ENCODE data around the gene SGPL1.
A peak's percentile ranks its signal among the peaks of the same experiment; 100 is the strongest.

SGPL1 gene

DNA sequence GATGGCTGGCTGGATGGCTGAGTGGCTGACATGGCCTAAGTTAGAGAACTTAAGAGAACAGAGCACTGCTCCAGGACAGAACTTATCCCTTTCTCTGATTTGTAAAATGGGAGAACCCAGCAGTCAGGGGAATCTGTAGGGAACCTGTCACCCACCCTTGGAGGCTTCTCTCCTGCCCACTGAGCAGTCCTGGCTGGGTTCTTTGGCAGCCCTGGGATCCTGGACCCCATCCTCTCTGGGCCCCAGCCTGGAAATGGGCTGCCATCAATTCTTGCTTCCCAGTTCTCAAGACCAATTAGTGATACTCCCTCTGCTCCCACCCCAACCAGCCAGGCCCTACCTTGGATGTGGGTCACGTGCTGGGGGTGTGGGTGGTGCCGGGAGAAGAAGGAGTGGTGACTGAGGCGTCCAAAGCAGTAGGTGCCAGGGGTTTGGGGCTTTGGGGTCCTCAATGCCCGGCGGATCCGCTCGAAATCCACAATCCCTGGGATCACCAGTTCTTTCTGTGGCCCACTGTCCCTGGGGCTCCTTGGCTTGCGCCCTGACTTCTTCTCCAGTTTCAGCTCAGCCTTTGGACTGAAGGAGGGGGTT lies 34.2 kb upstream of the SGPL1 start:
- no peak for DNase-seq

DNA sequence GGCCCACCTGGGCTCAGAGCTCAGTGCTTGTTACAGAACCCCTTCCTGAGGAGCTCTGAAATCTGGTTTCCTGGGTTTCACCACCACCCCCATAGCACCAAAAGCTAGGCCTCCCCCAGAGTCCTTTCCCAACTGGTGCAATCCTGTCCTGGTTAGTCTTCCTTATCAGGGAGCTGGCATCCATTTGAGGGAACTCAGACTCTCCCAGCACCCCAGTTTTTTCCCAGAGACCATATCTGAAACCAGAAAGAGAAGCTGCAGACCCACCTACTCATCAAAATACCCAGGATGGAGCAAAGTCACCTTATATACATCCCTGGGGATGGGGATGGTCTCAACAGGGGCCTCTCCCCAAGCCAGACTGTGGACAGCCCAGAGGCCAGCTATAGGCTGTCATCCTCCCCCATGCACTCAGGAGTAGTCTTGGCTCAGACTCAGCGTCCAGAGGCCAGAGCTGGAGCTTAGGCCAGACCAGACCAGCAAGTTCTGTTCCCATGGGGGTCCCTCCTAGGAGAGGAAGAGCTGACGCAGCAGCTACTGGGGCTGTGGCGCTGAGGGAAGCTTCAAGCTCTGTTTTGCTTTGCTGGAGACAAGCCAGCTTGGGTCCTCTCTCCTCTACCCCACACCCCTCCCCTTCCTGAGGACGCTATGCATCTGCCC lies 33.5 kb upstream of the SGPL1 start:
- no peak for DNase-seq

DNA sequence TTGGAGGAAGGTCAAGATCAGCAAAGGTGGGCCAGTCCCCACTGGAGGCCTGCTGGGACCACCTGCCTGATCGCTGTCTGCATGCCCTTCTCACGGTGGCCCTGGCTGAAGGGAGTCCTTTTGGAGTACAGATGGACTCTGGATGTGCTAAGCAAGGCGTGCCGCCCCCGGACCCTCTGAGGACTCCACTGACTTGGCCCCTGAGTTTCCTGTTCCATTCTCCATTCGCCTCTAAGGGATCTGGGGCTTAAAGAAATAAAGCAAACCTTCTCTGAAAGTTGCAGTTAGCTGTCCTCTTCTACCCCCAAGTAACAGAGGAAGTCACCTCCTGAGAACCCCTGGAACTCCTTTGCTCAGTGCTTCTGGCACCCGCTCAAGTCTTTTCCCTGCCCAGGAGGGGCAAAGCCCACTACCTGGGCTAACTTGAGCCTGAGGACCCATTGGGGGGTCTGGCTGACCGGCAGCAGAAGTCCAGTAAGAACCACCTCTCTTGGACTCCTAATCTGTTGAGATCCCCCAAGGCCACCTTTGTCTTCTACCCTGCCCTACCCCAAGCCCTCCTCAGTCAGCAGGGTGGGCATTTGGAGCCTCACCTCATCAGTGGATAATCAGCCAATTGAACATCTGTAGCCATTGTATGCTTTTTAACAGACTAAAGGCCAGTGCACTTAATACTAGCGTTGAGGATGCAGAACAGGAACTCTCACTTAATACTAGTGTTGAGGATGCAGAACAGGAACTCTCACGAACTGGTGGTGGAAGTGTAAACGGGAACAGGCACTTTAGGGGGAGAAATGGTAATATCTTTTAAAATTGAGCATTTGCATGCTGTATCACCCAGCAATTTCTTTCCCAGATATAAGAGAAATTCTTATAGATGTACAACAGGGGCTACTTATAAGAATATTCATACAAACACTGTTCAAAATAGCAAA lies 32.7 kb upstream of the SGPL1 start:
- DNase-seq = no peak

DNA sequence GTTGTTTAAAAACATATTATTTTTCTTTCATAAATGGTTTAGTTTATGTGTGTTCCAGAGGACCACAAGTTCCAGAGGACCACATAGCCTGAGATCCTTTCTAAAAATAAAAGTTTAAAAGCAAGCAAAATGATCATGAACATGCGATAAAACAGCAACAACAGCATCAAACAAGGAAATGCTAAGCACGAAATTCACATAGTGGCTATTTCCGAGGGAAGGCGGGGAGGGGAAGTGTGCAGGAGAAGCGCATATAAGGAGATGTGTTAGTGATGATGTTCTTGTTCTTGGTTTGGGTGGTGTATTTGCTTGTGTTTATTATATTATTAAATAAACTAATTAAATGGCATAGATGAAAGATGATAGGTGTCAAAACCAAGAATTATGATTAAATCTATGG lies 31.7 kb upstream of the SGPL1 start:
- DNase-seq = no peak

DNA sequence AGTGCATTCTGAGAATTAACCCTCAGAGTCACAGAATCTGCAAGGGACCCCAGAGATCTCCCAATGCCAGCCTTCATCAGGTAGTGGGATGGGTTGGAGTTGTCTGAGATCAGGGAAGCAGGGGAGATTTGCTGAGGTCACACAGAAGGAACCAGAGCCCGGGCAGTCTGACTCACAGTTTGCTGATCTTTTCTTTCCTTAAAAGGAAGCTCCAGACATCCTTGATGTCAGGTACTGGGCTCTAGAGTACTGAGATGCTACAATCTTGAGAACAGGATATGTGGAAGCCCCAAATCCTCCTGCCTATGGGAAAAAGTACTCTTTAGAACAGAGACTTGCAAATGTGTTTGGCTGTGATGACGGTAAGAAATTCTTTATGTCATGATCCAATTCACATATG lies 31.3 kb upstream of the SGPL1 start:
- no peak for DNase-seq

DNA sequence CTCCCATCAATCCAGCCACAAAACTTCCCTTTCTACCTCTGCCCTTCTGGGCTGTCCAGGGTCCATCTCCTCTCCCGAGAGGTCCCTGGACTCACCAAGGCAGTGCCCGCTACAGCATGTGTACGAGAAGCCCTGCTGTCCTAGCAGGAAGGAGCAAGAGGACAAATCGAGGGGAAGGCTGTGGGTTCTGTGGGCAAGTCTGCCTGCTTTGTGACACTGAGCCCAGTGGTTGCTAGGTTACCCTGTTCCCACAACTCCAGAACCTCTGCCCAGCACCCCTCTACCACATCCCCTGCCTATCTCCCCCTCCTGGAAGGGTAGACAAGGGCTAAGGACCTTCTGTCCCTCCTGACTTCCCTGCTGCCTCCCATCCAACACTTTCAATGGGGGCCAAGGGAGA lies 30.6 kb upstream of the SGPL1 start, which contains the start of gene TBATA:
Gene TBATA, minus strand, starts transcription at position 188 of the 400 bp plus-strand sequence. CDS start 1,998 bp downstream, outside the sequence.
- peak in 1 of 2 donors; percentile 3 for DNase-seq

DNA sequence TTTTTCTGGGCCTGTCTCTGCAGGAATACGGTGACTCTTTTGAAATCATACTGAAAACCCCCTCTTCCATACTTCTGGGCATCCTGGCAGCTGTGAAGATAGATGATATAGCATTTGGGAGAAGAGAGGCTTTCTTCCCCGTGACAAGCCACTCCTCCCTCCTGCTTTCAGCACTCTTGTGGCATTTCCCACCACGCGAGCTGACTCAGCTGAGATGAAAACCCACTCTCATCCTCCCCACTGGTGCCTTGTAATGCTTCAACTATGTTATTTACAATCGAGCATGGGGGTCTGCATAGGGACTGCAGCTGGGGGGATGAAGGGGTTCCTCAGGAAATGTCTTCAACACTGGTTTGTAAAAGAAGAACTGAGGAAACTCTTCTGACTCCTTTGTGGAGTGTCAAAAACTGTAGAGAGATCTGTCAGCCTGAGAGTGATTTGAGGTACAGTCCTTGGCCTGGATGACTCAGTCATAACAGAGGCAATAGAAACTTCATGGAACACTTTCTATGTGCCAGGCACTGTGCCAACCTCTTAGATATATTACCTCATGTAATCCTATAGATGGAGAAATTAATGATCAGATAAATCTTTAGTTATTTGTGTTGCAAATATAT lies 28.8 kb upstream of the SGPL1 start:
- DNase-seq = no peak

DNA sequence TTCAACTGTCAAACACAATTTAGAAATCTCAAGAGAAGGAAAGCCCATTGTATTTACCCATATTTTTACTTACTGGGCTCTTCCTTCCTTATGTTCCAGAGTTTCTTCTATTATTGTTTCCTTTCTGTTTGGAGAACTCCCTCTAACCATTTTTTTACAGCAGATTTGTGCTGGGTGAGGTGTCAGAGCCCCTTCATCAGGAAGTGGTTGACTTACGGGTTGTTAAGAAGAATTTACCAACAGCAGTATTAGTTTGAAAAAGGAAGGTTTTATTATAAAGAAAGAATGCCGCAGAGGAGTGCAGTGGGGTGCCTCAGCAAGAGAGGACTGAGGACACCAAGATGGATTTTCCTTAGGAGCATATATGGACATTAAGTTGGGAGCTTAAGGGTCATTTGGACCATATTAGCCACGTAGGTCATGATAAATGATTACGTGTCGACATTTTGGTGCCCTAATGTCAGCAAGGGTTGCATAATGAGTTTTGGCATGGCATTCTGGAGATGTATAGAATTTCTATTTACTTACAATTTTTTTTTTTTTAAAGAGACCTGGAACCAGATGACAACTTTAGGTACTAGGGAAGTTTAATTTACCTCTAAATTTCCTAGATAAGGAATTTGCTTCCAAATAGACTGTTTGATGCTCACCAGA lies 24.2 kb upstream of the SGPL1 start:
- DNase-seq = no peak

DNA sequence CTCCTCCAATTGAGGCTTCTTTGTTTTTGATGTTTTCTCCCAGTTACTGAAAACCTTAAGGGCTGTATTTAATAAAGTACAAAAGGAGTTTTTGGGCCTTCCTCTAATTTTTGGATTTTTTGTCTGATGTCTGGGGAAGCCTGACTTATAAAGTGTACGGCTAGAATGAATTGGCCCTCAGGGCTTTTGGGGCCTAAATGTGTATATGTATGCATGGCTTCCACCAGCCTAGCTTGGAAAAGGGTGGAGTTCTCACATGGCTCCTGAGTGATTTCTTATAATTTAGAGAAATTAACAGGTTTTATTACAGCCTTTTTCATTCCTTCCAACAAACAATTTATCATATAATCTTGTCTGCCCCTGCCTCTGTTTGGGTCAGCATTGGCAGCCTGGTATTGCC lies 20.1 kb upstream of the SGPL1 start:
- DNase-seq = no peak

DNA sequence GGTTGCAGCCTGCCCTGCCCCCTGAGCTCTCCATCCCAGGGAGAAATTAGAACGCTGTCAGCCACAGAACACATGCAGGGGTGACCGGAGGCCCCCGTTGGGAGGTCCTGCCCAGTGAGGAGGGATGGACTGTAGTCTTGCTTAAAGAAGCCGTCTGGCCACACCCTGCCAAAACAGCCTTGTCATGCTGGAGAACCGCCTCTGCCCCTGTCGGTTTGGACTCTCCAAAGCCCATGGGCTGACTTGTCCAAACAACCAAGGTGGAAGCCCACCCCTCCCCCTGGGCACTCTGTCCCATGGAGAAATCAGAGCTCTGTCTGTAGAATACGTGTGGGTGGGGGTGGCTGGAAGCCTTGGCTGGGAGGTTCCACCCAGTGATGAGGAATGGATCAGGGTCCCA lies 17.9 kb upstream of the SGPL1 start:
- no peak for DNase-seq

DNA sequence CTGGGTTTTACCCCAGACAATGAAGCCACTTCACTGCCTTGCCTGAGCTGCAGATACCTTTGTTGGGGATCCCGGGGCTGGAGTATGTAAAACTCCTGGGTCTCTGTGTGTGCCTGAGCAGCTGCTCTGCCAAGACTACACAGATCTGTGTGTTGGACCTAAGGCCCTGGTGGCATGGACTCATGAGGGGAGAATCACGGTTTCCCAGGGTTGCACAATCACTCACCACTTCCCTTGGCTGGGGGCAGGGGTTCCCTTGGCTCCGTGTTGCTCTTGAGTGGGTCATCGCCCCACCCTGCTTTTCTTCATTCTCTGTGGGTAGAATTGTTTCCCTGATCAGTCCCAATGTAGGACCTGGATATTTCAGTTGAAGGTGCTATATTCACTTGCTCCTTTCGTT lies 16.6 kb upstream of the SGPL1 start:
- no peak for DNase-seq

DNA sequence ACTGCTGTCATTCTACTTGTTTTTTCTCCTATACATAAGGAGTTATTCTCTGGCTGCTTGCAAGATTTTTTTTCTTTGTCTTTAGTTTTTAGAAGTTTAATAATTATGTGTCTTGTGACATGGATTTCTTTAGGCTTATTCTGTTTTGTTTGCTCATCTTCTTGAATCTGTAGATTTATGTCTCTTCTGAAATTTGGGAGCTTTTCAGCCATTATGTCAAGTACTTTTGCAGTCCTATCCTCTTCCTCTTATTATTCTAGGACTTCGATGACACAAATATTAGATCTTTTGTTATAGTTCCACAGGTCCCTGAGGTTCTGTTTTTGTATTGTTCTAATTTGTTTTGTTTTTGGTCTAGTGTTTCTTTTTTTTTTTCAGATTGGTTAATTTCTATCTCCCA lies 13.9 kb upstream of the SGPL1 start:
- no peak for DNase-seq

DNA sequence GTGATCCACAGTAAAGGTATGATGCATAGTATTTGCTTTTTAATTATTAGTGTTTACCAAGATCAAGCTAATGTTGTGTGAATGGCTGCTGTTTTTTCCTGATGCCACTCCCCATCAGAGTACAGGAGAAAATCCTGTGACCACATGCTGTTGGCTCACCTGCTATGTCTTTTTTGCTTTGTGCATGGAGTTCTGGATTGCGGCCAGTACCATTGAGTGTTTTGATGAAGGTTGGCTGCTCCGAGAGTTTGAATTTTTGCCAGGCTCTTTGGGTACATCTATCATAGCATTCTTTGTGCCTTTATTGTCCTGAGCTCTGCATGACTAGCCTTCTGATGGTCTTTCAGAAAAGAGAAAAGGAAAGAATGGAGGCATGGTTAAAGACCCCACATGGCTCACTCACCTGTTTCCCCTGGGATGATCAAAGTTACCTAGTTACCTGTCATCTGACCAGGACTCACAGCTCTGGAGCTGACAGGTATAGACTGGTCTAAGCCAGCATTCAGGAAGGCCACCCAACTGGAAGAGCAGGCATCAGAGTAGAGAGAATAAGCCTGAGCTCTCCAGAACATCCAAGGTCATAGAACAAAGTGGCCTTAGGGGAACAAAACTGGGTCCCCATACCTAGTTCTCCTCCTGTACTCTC lies 11.8 kb upstream of the SGPL1 start:
- DNase-seq = no peak

DNA sequence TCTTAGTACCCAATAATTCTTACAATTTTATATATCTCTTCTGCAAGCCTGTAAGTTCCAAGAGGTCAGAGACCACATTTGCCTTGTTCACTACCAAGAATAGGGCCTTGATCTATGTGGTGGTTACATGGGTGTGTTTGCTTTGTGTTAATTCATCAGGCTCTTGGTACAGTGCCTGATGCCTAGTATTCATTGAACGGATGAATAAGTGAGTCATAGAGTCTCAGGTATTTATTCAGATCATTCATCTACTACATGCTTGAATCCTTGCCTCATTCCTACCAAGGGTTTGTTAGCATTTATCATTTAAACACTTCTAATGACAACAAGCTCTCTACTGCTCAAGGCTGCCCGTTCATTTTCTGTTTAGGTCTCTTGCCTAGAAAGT lies 11.3 kb upstream of the SGPL1 start:
- no peak for DNase-seq

DNA sequence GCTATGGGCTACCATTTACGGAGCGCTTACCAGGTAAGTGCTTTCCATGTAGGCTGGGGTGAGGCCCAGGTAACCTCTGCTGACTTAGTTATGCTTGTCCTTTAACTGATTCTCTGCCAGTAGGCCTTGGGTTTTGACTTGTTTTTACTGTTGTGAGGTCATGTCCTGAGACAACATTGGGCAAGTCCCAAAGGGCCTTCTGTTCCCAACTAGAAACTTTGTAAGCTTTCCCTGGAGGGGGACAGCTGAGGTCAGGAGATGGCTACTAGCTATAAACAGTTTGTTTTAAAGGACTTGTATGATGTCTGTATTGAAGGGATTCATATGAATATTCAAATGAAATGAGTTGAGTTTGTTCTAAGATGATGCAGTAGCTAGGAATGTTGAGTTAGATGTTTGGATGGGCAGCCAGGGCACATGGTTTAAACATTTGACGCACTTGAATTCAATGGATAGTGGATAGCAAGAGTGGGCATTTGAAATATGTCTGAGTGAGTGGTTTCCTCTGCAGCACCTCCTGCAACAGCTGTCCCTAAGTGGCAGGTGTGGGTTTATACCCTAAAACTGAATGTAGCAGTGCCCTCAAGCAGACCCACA lies 10.0 kb upstream of the SGPL1 start:
- DNase-seq = no peak

DNA sequence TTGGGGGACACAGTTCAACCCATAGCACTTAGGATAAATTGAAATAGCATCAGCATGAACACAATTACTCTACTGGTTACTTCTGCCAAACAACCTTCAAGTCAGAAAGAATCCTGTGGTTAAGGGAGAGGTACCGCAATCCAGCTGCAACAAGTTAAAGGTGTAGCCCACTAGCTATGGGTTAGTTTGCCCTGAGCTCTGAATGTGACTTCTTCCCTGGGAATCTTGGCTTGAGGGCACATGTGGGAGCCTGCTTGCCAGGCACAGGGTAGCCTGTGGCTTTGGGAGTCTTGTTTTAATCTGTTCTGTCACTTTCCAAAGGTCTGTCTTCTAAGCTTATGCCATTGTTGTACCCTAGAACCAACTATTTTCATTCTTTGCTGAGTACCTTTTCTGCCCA lies 8.9 kb upstream of the SGPL1 start:
- DNase-seq = no peak

DNA sequence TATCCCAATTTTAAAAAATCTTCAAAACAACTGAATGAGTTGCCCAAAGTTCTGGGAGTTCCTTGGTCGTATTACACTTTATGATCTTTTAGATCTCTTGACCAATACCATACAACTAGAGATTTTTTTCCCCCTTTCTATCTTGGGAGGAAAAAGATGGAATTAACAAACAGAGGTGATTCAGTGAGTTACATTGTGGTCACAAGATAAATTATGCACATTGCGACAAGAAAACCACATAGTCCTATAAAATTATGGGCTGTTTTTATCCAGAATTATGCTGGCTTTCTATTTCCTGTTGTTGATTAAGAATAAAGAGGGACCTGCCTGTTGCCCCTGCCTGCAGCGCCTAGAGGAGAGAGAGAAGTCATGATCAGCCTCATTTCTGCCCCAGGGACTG lies 8.2 kb upstream of the SGPL1 start:
- DNase-seq = no peak

DNA sequence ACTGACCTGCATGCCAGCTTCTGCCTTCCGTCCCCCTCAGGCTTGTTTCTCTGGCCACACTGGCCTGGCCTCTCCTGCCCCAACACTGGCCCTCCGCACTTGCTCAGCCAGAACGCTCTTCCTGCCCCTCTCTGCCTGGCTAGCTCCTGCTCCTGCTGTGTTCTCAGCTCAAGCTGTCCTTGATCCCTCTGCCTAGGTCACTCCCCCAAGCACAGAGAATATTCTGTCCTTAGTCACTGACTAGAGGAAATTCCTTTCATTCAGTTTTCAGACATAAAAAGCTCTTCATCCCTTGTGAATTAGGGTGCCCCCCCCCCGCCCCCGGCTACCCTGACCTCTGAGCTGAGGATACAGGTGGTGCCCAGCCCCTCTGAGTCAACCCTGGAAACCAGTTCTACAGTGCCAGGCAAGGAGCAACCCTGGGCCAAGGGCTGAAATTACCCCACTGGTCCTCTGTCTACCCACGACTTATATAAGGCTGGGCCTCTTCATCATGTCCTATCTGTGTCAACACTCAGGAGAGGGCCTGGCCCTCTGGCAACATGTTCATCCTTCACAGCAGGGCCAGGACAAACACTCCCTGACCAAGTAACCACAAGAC lies 6.6 kb upstream of the SGPL1 start:
- DNase-seq = no peak

DNA sequence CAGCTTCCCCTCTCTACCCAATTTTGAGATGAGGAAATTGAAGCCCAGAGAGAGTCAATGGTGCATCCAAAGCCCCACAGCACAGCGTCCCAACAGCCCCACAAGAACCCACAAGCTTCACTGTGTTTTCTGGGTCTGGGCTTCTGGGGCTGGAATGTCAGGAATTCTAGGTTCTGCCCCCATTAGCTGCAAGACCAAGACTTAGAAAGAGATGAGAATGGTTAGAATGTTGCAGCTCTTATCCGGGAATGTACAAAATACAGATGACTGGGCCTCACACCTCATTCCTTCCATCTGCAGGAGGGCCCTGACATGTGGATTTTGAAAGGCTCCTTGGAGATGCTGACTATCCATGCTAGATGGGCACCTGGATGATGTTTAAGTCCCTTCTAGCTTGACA lies 6.0 kb upstream of the SGPL1 start:
- no peak for DNase-seq

DNA sequence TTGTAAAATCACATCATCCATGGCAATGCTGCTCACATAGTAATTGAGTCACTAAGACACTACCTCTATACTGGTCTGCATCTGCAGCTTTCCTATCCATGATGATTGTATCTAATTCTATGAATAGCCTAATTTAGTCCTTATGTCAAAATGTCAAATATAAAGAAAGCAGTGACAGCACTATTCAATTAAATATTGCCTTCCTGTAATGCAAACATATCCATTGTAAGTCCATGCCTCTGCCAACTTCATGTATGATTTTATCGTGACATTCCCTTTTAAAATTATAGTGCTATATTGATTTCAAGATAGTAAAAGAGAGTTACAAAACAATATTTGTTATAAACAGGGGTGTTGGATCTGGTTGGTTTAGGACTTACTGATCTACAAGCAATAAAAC lies 4.8 kb upstream of the SGPL1 start:
- DNase-seq = no peak

DNA sequence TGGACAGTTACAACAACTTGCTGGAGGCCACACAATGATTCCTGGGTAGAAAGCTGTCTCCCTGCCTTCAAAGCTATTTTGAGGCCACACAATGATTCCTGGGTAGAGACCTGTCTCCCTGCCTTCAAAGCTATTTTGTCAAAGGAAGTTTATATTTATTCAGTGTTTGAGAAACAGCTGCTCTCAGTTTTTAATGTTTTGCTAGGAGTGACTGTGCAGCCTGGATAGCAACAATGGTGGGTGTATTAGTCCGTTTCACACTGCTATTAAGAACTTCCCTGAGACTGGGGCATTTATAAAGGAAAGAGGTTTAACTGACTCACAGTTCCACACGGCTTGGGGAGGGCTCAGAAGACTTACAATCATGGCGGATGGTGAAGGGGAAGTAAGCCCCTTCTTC lies 3.9 kb upstream of the SGPL1 start:
- DNase-seq = no peak

DNA sequence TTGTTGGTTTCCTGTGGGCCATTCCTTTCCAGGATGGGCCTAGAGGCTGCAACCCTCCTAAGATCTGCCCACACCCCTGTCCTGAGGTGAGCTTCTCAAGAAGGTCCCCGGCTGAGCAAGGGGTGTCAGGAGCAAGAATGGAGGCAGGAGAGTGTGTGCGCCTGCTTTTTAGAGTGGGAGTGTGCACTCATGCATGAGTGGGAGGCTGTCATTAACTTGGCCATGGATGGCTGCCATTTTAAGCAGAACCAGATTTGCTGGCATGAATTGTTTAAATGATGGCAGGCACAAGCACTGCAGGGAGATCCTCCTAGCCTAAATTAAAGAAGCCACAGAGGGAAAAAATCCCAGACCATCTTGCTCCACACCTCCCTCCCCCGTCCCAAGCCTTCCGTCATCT lies 2.9 kb upstream of the SGPL1 start:
- DNase-seq = no peak
